ENCODE data around the gene APH1B.
"Not testable (repeated sequence)": the region's sequence is repeated elsewhere in the genome, so short reads cannot be mapped to it uniquely, and the experiment has no call there.

APH1B gene

GRCh38 chr15:63296195-63296594, 18.8 kb downstream of the APH1B start:
- no peak for DNase-seq (ENCODE audit: low read depth)

- DNase-seq (ENCODE audit: low read depth) = no peak
These were observed 22.7 kb downstream of the APH1B start for GRCh38 chr15:63299943-63300575.

- DNase-seq (ENCODE audit: low read depth) = no peak
These were observed 23.7 kb downstream of the APH1B start for GRCh38 chr15:63301088-63301487.

GRCh38 chr15:63305260-63305659, 27.9 kb downstream of the APH1B start:
- no peak for DNase-seq (ENCODE audit: low read depth)

GRCh38 chr15:63306492-63307073, 29.2 kb downstream of the APH1B start:
- DNase-seq (ENCODE audit: low read depth) = no peak

GRCh38 chr15:63308491-63308890, 31.1 kb downstream of the APH1B start:
- no peak for DNase-seq (ENCODE audit: low read depth)

- DNase-seq (ENCODE audit: low read depth) = no peak
These were observed 31.5 kb downstream of the APH1B start for GRCh38 chr15:63308947-63309346.

GRCh38 chr15:63310646-63311045, 33.2 kb downstream of the APH1B start:
- DNase-seq (ENCODE audit: low read depth) = no peak

GRCh38 chr15:63312286-63312685, 34.9 kb downstream of the APH1B start:
- DNase-seq (ENCODE audit: low read depth) = no peak

GRCh38 chr15:63313825-63314224, 36.4 kb downstream of the APH1B start:
- no peak for DNase-seq (ENCODE audit: low read depth)

- DNase-seq (ENCODE audit: low read depth) = no peak
These were observed 37.0 kb downstream of the APH1B start for GRCh38 chr15:63314409-63314808.

GRCh38 chr15:63318344-63318743, 40.9 kb downstream of the APH1B start:
- DNase-seq (ENCODE audit: low read depth) = no peak

- no peak for DNase-seq (ENCODE audit: low read depth)
These were observed 41.7 kb downstream of the APH1B start for GRCh38 chr15:63319065-63319464.

- not testable (repeated sequence) for DNase-seq (ENCODE audit: low read depth)
These were observed 43.0 kb downstream of the APH1B start for GRCh38 chr15:63320446-63320845.

- DNase-seq (ENCODE audit: low read depth) = not testable (repeated sequence)
These were observed 43.6 kb downstream of the APH1B start for GRCh38 chr15:63320981-63321380.

GRCh38 chr15:63321462-63321861, 44.1 kb downstream of the APH1B start:
- DNase-seq (ENCODE audit: low read depth) = no peak

- DNase-seq (ENCODE audit: low read depth) = no peak
These were observed 45.1 kb downstream of the APH1B start for GRCh38 chr15:63322541-63322940.

GRCh38 chr15:63323798-63324563, 46.6 kb downstream of the APH1B start:
- DNase-seq (ENCODE audit: low read depth) = no peak

- no peak for DNase-seq (ENCODE audit: low read depth)
These were observed 47.4 kb downstream of the APH1B start for GRCh38 chr15:63324770-63325169.

- no peak for DNase-seq (ENCODE audit: low read depth)
These were observed 50.4 kb downstream of the APH1B start for GRCh38 chr15:63327648-63328421.

GRCh38 chr15:63329567-63330350, 52.4 kb downstream of the APH1B start:
- DNase-seq (ENCODE audit: low read depth) = no peak

GRCh38 chr15:63330926-63331325, 53.5 kb downstream of the APH1B start:
- DNase-seq (ENCODE audit: low read depth) = no peak
